Epidermal melanocyte (primary cell): Measurements from ENCODE around the gene WDR6.

ENCODE experiments used
- DNase-seq: peaks from one replicate; pipeline ENCODE4 v3.0.0; 2011; ENCODE audit warnings: low spot score; ENCODE audit not compliant: insufficient read length

Gene WDR6

DNA sequence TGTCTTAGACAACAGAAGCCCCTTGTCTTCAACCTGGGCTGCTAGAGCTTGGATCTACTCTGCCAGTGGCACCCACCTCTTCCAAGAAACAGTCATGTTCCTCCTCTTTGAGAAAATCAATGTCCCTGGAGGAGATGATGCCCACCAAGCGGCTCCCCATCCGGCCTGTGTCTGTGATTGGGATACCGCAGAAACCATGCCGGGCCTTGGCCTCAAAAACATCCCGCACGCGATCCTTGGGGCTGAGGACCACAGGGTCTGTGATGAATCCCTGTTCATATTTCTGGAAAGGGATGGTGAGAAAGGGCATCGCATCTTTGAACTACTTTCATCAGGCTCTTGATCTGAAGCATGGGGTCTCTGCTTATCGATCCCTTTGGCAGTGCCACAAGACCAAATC lies 20.4 kb downstream of the WDR6 start:
- DNase-seq, result no peak

DNA sequence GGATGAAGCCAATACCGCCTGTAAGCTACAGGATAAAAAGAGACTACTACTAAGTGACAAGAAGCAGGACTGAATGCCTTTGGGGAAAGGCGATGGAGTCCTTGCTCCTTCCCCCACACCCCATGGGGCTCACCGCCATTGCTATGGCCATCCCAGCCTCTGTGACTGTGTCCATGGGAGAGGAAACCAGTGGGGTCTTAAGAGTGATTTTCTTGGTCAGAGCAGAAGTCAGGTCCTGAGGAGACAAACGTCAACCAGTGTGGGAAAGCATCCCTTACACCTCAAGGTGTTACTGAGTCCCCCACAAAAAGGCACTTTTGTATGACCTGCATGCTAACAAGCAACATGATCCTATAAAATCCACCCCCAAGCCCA lies 21.1 kb downstream of the WDR6 start:
- no peak for DNase-seq

DNA sequence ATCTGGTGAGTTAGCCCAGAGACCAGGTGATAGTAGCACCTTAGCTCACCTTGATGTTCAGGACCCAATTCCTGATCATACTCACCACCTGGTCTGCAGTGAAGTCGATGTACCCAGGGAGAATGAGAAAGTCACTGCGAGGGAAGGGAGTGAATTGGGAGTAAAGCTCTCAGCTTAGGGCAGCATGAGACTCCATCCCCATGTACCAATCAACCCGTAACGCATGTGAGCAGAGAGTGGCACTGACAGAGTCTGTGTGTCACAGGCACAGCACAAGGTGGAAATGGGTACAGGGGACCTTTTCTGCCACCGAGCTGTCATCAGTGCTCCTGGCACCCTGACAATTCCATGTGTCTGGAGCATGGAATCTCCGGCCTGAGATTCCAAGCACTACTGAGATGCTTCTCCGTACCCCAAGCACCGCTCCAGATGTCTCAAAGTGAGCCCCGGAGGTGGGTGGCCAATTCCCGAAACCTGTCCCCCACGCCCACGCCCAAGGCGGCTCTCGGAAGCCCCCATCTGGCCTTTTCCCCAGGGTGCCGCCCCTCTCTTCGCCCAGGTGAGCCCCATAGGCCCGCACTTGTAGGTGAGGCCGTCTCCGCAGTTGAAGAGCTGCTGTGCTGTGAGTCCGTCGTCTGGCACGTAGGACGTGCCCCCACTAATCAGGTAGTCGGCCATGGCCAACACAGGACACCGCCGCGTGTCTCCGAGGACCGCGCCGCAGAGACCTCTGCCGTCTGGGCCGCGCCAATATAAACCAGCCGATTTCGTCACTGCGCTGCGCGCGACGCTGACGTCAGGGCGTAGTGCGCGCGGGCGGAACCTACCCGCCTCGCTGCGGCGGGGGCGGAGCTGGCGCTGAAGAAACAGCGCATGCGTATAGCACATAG lies 21.7 kb downstream of the WDR6 start, which contains the start of gene IMPDH2:
IMPDH2 (minus strand) TSS at position 726 of the 890 bp plus-strand sequence; CDS start at position 678, 48 bp downstream.
- DNase-seq, result peak; percentile 61

DNA sequence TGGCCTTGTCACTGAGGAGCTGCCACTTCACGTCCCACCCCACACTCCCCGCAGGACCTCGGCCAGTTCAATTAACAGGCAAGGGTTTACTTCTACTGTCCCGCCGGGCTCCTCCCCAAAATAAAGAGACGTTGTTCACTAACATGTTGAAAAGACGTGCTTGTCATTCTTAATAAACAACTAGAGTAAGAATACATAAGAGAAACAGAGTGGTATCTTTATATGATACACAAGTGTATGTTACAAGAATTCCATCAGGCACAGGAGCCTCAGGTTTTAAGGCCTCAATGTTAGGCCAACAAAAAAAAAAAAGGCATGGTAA lies 22.3 kb downstream of the WDR6 start:
- no peak for DNase-seq

DNA sequence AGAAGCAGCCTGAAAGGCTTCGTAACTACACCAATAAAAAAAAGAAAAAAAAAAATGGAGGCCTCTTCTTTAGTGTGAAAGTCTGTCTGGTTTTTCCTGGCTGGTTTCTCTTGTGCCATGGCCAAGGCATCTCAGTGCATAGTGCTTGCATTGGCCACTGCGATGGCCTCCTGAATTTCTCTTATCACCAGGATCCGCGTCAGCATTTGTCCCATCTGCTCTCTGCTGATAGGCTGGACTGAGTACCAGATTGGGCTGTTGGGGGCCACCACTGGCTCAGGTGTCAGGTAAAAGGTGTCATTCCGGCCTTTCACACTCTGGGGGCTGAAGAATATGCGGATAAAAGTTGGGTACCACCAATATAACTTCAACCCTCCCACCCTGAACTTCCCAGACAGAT lies 23.1 kb downstream of the WDR6 start:
- DNase-seq, result no peak

DNA sequence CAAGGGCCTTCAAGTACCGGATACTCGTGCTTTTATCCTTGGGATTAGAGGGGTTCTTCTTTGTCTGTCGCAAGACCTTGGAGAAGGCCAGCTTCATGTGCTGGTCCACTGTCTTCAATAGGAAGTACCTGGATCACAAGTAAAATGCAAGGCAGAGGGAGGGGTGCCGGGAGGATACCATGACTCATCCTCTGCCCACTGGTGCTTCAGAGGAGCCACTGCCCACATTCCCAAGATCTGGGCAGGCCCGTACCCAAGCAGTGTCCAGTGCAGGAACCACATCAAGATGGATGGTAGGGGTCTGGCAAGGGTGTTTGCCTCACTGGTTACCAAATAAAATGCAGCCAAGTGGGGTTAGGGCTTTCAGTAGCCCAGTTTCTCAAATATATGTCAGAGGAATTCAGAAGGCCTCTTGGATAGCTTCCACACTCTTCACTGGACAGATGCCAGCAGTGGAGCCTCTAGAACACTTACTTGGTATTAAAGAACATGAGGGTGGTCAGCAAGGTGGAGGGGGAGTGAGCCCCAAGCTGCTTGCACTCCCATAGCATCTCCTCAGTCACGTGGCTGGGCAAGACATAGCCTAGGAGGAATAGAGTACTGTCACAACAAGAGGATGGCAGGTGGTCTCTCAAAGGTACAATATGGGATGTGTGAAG lies 25.6 kb downstream of the WDR6 start:
- DNase-seq, result no peak

DNA sequence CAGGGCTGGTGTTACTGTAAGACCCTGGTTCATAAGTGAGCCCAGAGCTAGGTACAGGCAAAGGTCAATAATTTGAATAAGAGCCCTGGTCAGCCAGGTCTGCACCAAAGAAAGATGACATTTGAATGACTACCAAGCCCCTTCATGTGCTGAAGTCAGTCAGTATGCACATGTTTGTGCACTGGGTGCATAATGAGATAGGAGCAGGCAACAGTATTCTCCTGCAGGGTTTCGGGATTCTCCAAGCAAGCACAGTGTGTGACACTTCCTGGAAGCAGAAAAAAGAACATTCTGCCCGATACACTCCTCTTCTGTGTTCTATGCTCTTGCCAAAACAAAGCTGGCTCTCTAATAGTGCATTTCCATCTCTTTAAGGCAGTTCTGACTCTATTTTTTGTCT lies 27.5 kb downstream of the WDR6 start:
- no peak for DNase-seq

DNA sequence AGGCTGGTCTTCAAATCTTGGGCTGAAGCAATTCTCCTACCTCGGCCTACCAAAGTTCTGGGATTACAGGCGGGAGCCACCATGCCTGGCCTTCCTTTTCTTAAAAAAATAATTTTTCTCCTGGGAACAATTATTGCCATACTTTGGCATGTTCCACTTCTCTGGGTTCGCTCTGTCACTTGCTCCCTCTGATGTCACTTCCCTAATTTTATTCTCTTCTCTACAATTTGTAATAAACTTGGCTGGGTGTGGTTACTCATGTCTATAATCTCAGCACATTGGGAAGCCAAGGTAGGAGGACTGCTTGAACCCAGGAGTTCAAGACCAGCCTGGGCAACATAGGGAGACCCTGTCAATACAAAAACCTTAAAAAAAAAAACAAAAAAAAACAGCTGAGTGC lies 28.1 kb downstream of the WDR6 start:
- no peak for DNase-seq

DNA sequence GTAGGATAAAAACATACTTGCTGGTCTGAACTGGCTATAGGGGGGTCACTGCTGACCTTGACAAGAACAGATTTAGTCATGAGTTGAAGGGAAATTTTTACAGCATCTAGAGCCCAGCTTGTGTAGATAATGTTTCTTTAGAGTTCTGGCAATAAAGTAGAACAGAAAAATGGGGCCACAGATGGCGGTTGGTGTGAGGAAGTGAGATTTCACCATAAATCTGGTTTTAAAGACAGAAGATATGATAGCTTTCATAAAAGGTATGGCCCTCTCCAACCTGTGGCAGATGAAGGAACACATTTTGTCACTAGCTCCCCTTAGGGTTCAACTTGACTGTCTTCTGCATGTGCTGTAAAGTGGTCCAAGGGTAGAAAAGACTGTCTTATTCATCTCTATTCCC lies 46.4 kb downstream of the WDR6 start:
- DNase-seq, result no peak

DNA sequence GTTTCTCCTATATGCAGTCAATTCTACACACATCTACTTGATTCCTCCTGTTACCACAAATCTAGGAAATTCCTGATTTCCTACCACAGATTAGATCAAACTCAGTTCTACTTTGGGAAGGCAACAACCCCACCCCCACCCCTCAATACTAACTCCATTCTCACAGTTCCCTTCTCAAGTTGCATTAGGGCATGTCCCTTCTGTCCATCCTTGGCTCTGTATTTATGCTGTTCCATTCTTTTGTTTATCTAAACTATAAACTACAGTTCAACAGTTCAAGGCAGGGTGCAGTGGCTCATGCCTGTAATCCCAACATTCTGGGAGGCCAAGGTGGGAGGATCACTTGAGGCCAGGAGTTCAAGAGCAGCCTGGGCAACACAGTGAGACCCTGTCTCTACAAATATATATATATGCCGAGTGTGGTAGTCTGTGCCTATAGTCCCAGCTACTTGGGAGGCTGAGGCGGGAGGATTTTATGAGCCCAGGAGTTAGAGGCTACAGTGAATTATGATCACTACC lies 47.2 kb downstream of the WDR6 start:
- DNase-seq, result no peak

DNA sequence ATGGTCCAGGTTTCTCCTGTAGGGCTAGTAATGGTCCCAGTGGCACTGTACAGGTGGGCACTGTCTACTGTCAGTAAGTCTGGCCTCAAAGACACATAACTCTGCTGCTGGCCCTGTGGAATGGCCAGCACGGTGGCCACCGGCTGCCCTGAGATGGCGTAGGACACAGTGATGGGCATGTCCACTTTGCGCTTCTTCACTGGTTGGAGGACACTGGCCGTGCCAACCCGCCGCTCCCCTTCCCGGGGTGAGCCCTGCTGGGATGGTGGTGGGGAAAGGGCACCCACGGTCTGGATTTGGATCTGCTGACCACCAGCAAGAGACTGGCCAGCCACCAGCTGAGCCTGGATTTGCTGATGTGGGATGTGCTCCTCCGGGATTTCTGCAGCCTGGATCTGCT lies 50.1 kb downstream of the WDR6 start:
- no peak for DNase-seq

DNA sequence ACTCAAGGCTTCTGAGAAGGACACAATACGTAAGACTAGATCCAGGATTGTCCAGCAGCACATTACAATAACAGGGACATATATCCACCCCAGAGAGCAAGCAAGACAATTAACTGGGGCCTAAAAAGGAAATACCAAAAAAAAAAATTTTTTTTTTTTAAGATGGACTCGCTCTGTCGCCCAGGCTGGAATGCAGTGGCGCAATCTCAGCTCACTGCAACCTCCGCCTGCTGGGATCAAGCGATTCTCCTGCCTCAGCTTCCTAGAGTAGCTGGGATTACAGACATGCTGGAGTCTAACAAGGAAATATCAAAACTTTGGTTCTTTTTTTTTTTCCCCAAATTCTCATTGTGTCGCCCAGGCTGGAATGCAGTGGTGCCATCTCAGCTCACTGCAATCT lies 50.8 kb downstream of the WDR6 start:
- DNase-seq, result no peak
